Measurements from ENCODE around the gene R3HDM1.
"Not testable (repeated sequence)": the region's sequence is repeated elsewhere in the genome, so short reads cannot be mapped to it uniquely, and the experiment has no call there.

The R3HDM1 gene

GRCh38 chr2:135641156-135642068, 110.1 kb downstream of the R3HDM1 start:
- DNase-seq (ENCODE audit: low spot score) = no peak

GRCh38 chr2:135647836-135648579, 116.7 kb downstream of the R3HDM1 start:
- DNase-seq (ENCODE audit: low spot score) = no peak

GRCh38 chr2:135650721-135651120, 119.4 kb downstream of the R3HDM1 start:
- DNase-seq (ENCODE audit: low spot score) = no peak

DNA sequence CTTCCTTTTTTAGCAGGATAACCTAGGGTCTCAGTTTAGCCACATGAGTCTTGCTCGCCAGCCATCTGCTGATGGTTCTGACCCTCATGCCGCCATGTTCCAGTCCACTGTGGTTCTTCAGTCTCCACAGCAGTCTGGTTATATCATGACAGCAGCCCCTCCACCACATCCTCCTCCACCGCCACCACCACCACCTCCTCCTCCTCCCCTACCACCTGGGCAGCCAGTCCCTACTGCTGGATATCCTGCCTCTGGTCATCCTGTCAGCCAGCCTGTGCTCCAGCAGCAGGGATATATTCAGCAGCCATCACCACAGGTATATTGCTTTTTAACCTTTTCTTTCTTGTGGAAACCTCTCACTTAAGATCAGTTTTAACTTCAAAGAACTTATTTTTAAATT, 120.4 kb downstream of the R3HDM1 start:
- no peak for DNase-seq (ENCODE audit: low spot score)

DNA sequence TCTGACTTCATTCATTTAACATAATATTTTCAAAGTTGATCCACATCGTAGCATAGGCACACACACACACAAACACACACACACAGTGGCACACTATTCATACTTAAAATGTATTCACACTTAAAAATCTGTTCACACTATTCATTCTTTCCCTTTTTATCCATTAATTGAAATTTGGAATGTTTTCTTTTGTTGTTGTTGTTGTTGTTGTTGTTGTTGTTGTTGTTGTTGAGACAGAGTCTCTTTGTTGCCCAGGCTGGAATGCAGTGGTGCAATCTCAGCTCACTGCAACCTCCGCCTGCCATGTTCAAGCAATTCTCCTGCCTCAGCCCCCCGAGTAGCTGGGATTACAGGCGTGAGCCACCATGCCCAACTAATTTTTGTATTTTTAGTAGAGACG, 123.0 kb downstream of the R3HDM1 start:
- not testable (repeated sequence) for DNase-seq (ENCODE audit: low spot score)

- DNase-seq (ENCODE audit: low spot score) = no peak
Measured at GRCh38 chr2:135657806-135658582, 126.7 kb downstream of the R3HDM1 start.

GRCh38 chr2:135662088-135662487, 130.8 kb downstream of the R3HDM1 start:
- peak; percentile 16 for DNase-seq (ENCODE audit: low spot score)

DNA sequence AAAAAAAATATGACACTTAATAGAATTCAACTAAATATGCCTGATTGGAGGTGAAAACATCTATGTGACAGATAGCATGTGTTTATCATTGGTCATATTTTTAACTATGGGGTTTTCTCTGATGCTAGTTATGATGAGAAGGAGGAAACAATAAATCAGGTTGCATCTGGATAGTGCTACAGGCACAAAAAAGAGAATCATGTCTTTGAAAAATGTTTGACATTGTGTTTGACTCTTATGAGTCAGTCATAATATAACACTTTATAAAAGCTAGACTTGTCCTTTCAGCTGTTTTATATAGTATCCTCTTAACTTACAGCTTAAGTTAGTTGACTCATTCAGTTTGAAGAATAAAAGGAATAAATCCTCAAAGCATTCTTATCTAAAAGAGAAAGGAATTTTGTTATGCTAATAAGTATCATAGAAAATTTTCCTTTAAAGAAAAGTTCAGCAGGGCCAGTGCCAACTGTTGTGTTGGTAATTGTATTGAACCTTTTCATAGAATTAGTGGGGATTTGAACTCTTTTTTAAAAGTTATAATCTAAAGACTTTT, 131.9 kb downstream of the R3HDM1 start:
- DNase-seq (ENCODE audit: low spot score) = no peak

DNA sequence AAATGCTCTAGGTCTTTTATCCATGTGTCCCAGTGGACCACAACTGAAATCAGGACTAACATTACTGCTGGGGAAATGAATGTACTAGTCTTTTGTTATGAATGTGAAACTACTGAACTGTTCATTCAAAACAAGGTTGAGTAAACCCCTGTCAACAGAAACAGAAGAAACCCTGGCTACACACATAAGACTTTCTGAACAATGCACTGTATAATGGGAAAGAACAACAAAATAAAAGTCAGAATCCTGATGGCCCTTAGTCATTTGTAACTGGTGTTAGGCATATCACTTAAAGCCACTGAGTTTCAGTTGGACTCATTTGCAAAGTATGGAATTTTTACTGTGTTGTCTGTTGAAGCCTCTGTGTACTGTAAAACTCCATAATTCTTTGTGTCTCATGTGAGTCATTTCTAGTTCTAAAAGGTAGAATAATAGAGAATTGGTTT, 133.4 kb downstream of the R3HDM1 start:
- DNase-seq (ENCODE audit: low spot score) = peak; percentile 43

DNA sequence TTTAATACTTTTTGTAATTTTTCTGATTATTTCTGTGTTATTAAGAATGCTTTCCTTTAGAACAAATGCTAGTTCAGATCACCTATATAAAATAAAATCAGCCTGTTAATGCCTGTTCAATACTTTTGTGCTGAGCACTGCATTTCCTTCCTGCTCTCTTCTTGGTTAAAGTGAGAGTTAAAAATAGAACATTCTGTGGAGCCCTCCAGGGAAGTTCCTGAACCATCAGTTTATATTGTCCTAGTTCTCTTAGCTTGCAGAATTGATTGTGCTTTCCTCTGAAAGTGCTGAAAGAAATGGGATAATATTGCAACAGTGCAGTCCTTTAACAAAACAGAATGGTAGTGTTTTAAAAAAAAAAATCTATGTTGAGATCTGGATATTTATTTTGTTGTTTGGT, 135.8 kb downstream of the R3HDM1 start:
- no peak for DNase-seq (ENCODE audit: low spot score)

DNA sequence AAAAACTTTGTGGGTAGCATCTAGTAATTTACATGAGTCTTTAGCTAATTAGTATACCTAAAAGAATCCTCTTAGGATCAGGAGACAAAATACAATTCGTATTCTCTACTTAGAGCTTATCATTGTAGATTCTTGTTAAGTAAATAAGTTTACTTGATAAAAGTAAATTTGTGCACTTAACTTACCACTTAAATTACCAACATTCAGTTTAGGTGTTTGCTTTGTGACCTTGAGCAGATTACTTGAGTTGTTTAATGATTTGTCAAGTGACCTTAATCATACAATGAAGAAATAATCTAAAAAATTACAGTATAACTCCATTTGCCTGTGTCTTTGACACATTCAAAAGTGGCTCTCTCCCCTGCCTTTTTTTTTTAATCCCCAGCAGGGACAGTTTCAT, 143.2 kb downstream of the R3HDM1 start:
- DNase-seq (ENCODE audit: low spot score) = no peak

GRCh38 chr2:135676031-135676430, 144.7 kb downstream of the R3HDM1 start:
- no peak for DNase-seq (ENCODE audit: low spot score)

DNA sequence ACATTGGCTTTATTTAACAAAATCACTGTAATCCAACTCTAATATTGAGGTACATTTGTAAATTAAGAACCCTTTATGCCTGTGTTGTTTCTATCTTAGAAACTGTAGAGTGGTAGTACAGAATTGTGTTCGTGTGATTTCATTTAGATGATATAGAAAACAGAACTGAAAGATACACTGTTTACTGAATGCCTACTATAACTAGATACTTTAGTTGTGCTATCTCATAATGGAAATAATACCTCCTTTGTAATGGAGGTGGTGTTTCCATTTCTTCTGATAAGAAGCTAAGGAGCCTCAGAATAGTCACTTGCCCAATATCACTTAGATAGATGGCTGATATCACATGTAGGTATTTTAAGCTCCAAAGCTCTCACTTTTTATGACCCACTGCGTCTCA, 147.8 kb downstream of the R3HDM1 start:
- no peak for DNase-seq (ENCODE audit: low spot score)

DNA sequence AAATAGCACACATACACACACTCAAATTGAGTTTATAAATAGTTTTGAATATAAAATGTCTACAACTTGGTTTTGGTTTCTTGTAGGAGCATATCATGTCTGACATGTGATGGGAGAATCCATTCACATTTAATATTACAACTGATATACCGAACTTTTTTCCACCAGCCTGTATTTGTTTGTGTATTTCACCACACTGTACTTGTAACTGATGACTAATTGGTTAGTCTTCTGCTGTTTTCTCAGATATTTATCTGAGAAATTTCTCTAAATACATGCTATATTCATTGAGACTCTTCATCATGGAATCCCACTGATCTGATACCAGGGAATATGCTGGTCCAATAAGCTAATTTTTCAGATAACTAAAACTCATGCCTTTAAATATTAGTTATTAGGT, 154.1 kb downstream of the R3HDM1 start:
- no peak for DNase-seq (ENCODE audit: low spot score)

GRCh38 chr2:135688978-135689377, 157.7 kb downstream of the R3HDM1 start:
- DNase-seq (ENCODE audit: low spot score) = no peak

DNA sequence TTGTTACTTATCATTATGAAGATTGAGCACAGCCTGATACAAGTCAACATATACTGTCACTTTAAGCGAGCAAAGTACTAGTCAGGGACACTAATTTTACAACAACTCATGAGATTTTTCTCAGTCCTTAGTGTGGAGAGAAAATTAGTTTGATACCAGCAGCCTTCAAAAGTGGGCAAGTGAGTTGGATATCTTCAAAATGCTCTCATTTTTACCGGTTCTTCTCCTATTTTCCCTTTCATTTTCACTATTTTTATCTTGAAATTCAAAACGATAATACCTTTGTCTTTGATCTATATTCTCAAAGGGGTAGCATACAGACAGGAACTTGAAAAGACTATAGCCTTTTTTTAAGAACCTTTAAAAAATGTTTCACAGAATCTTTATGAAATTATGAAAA, 158.4 kb downstream of the R3HDM1 start:
- DNase-seq (ENCODE audit: low spot score) = no peak

DNA sequence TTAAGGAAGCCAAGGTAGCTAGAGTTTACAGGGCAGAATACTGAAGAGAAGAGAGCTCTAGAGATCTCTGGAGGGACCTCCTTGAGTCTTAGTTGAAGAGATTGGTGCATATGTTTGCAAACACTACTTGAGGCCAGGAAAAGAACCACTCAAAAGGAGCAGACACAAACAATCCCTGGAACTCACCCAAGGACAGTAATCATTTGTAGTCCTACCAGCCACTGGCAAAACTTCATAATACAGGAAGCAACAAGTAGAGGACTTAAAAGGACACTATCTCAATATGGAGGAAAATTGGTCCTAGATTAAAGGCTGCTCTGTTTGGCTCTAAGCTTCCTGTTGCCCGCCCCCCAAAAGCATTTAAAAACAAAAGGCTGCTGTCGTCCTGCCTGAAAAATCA, 163.4 kb downstream of the R3HDM1 start:
- DNase-seq (ENCODE audit: low spot score) = peak; percentile 24

DNA sequence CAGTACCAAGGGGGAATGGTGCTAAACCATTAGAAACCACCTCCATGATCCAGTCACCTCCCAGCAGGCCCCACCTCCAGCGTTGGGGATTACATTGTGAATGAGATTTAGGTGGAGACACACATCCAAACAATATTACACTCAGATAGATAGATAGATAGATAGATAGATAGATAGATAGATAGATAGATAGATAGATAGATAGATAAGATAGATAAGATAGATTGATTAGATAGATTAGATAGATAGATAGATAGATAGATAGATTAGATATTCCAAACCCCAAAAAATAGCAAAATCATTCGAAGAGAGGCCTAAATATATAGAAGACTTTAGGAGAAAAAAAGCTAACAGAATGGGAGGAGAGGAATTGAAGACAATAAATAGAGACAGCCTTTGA, 167.6 kb downstream of the R3HDM1 start:
- no peak for DNase-seq (ENCODE audit: low spot score)

- DNase-seq (ENCODE audit: low spot score) = peak; percentile 79
Measured at GRCh38 chr2:135701442-135701841, 170.2 kb downstream of the R3HDM1 start.

- no peak for DNase-seq (ENCODE audit: low spot score)
Measured at GRCh38 chr2:135703300-135703699, 172.0 kb downstream of the R3HDM1 start.

- DNase-seq (ENCODE audit: low spot score) = not testable (repeated sequence)
Measured at GRCh38 chr2:135704075-135704474, 172.8 kb downstream of the R3HDM1 start.

DNA sequence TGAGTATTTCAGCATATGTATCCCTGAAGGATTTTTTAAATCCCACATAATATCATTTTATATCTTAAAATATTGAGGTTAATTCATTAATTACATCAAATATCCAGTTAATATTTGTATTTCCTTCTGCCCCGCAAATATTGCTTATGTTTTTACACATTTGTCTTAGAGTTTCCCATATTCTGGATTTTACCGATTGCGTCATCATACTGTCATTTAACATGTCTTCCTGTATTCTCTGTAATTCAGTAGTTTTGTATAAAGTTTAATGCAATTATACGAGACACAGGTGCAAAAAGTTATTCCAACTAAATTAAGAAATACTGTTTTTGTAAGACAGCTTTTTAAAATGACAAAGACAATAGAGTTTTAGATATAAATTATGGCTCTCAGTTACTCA, 176.9 kb downstream of the R3HDM1 start:
- no peak for DNase-seq (ENCODE audit: low spot score)
